Stimulated activated CD4-positive, alpha-beta T cell treated with anti-CD3 and anti-CD28 coated beads, TNF-alpha, amount 100 ng/mL, for 48 hours (primary cell): ENCODE data around the gene PAK5.

Source experiments
- DNase-seq, 3 donors: peaks; one replicate each; pipeline ENCODE4 v3.0.0-alpha.2; 2020; ENCODE audit warnings: low read depth in 3 of 3

The PAK5 gene

DNA sequence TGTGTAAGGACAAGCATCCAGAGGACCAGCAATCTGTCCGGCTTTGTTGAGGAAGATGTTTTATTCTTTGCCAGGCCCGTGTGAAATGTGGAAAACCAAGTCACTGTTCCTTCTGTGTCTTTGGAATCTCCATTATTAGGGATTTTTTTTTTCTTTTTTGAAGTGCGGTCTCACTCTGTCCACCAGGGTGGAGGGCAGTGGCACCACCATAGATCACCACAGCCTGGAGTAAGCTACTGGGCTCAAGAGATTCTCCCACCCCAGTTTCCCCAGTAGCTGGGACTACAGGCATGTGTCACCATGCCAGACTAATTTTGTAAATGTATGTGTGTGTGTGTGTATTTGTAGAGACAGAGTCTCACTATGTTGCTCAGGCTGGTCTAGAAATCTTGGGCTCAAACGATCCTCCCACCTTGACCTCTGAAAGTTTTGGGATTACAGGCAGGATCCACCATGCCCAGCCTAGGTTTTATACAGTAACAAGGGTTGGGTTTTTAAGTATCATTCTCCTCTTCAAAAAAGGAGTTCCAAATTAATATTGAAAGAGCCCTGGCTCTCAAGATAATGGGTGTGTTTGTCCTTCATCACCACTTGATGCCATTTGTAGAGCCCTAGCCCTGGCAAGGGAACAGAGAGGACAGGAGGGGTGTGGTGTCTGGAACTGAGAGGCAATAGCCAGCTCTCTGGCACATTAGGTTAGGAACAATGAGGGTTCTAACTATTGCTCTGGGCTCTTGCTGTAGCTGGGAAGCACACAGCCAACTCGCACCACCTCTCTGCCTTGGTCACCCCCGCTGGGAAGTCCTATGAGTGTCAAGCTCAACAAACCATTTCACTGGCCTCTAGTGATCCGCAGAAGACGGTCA lies 321.3 kb downstream of the PAK5 start:
- DNase-seq: no peak

- no peak for DNase-seq
These were observed 322.5 kb downstream of the PAK5 start for GRCh38 chr20:9516234-9516871.

- no peak for DNase-seq
These were observed 323.1 kb downstream of the PAK5 start for GRCh38 chr20:9515741-9516233.

DNA sequence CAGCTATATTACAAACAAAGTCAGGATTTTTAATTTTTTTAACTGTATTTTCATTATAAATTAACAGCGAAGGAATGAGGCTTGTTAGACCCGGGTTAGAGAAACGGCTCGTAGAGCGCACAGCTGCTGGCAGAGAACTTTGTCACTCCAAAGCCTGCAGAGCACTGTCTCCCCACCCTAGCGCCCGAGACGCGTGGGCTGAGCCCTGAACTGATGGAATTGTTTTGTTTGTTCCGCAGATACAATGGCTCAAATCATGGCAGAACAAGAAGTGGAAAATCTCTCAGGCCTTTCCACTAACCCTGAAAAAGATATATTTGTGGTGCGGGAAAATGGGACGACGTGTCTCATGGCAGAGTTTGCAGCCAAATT lies 323.7 kb downstream of the PAK5 start:
- DNase-seq: no peak

DNA sequence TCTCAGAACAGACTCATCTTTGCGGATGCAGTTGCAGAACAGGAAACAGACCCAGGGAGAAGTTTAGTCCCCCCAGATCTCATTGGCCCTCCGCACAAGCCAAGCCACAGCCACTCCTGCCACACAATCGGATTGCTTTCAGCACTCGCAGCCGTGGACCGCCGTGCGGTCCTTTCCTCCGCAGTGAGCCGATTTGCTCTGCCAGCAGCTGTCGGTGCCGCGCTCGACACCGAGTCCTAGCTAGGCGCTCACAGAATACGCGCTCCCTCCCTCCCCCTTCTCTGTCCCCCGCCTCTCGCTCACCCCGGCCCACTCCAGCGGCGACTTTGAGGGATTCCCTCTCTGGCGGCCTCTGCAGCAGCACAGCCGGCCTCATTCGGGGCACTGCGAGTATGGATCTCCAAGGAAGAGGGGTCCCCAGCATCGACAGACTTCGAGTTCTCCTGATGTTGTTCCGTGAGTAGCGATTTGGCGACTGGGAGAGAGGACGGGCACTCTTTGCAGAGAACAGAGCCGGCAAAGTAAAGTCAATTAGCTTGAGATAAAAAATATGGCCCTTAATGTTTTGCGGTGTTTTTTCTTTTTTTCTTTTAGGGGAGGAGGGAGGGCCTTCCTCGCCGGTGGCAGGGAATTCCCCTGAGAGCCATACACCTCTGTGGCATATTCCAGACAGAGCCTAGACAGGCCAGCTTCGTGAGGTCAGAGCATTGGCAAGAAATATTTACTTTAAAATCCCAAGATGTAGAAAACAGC lies 324.2 kb downstream of the PAK5 start, which contains the start of gene LAMP5:
Gene LAMP5, plus strand, starts transcription at position 130 of the 753 bp plus-strand sequence. Its CDS starts 263 bp downstream, at position 393.
- DNase-seq: no peak

DNA sequence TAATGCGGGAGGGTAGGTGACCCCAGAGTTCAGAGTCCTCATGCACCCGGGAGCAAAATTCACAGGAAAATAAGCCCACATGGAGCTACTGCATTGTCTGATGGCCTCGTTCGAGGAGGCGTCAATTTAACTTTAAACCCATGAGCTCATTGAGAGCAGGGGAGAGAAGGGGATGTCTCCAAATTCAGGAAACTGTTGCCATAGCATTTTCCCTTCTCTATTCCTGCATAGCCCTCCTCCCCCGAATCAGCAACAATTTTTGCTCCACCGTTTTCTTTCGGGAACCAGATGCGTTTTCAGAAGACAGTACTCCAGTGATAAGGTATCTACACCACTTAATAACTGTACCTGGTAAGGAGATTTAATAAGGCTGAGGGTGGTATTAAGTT lies 324.8 kb downstream of the PAK5 start:
- DNase-seq: no peak

- DNase-seq: no peak
These were observed 328.0 kb downstream of the PAK5 start for GRCh38 chr20:9510911-9511310.

GRCh38 chr20:9509246-9509645 lies 329.6 kb downstream of the PAK5 start:
- no peak for DNase-seq

- no peak for DNase-seq
These were observed 330.1 kb downstream of the PAK5 start for GRCh38 chr20:9508696-9509178.

DNA sequence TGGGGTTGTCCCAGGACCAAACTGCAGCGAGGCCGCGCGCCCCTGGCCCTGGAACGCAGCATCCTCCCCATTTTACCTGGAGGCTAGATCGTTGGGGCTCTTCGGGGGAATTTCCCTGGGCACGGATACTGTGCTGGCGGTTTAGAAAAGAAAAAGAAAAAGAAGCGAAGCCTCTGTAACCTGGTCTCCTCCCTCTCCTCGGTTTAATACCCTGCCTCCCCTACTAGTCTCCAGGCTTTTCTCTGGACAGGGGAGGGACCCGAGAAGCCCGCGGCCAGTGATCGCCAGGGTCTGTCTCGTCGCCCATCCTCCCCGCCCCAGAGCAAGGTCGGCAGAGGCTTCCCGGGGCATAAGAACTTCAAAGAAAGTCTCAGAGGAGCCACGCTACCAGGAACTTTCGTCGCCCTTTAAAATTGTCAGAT lies 330.6 kb downstream of the PAK5 start:
- DNase-seq: no peak

DNA sequence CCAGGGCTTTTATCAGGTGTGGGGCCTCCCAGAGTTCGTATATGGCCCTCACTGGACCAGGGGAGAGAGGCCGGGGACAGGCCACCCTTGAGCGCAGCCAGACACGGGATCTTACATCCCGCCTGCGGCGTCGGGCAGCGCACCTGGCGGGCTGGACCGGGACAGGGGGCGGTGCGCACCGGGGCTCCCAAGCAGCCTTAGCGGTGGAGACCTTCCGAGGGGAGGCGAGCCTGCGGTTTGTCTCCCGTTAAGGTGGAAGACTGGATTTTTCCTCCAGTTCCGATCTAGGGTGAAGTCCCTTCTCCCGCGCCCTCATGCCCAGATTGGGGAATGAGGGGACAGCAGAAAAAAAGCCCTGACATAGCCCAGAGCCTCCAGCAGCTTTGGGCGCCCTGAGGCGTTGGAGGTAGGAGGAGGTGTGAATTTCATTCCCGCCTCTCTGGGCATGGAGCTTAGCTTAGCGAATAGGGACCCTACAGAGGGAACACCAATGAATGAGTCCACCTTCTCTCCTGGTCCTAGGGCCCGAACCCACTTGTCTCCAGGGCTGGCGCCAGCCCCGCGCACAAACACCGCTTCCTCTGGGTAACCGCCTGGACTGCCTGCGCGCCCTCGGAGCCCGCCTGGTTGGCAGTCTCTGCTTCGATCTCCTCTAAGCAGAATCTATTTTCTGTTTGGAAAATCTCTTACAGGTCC lies 331.2 kb downstream of the PAK5 start:
- no peak for DNase-seq

DNA sequence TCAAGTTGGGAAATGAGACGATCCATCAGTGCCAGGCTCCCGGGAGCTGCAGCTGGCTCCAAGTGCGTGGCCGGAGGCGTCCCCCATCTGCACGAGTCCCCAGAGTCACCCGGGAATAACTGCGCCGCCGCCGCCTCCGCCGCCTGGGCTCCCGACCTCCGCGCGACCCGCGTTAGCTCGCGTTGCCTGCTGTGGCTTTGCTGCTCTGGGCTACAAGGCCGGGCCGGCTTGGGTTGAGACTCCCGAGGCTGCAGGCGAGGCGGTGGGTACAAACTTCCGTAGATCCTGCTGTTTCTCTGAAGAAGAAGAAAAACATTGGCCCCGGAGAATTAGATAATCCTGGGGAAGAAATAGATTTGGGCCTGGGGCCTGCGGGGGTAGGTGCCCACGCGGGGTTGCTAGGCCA lies 331.9 kb downstream of the PAK5 start:
- DNase-seq: no peak

- DNase-seq: no peak
These were observed 332.5 kb downstream of the PAK5 start for GRCh38 chr20:9506280-9506821.

GRCh38 chr20:9503526-9504245 lies 335.2 kb downstream of the PAK5 start:
- no peak for DNase-seq

- no peak for DNase-seq
These were observed 337.4 kb downstream of the PAK5 start for GRCh38 chr20:9501473-9501872.

DNA sequence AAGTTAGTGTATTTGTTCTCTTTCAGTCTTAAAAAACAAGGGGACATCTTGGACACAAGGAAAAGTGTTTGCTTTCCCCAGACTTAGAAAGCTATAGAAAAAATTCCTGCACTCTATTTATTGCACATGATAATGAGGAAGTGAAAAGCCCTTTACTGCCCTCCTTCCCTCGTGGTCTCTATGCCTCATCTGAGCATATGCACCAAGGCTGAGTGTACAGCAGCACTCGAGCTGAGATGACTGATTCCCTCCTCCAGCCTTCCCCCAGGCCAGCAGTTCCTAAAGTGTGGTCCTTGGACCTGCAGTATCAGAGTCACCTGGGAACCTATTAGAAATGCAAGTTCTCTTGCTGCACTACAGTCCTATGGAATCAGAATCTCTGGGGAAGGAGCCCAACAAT lies 338.8 kb downstream of the PAK5 start:
- DNase-seq: no peak

DNA sequence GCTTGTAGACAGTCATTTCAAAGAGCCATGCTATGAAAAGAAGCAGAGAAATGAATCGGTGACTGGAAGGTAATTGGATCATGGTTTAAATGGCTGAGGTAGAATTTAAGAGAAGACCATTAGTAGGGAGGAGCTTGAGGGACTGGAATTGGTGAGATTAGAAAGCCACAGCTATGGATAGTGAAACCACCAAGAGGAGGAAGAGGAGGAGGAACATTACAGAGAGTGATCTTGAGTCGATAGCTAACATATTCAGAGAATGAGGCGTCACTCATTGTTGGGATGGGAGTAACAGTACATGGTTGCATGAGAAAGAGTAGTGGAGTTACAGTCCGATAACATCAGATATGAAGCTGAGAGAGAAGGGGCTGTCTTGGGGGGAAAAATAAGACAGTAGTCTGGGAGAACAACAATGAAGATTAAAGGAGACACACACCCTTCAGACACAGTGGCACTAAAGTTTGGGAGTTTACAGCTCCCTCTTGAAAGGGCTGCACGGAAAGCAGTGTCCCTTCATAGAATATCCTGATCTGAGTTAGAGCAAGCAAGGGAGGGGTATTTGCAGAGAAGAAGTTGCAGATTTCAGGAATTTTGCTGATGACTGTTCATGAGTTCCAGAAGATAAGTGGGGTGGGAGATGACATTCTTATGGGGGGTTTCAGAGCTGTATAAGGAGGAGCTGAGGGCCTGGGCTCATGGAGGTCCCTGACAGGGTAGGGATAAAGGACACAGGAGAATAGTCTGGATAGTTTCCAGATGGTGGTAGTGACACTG lies 339.6 kb downstream of the PAK5 start:
- no peak for DNase-seq

GRCh38 chr20:9498322-9498721 lies 340.6 kb downstream of the PAK5 start:
- no peak for DNase-seq

DNA sequence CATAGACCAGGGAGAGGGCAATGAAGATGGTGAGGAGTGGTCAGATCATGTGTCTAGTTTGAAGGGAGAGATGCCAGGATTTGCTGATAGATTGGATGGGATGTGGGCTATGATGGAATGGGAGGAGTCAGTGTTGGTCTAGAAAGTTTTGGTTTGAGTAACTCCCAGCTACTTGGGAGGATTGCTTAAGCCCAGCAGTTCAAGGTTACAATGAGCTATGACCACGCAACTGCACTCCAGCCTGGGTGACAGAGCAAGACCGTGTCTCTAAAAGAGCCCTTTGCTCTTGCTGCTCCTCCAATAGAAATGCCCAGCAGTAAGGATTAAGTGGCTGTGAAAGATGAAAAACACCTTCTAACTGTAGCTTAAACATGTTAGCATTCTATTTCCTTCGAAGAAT lies 342.7 kb downstream of the PAK5 start:
- no peak for DNase-seq

DNA sequence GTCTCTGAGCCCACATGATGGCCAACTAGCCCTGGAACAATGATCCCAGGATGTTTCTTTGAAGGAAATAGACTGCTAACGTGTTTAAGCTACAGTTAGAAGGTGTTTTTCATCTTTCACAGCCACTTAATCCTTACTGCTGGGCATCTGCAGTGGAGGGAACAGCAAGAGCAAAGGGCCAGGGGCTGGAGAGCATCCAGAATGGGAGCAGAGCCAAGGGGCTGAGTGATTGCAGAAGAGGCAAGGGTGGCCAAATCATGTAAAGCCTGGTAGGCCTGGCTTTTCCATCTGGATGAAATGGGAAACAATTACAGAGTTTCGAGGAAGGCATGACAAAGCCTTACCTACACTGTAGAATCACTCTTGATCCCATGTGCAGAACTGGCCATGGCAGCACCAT lies 343.2 kb downstream of the PAK5 start:
- no peak for DNase-seq
